Neural progenitor cell (in vitro differentiated cells): ENCODE data around the gene HS3ST4.

Source experiments
- EZH2 ChIP-seq: fragments of 200-600 bp; sonication (generic); IDR thresholded peaks from 2 replicates; pipeline ENCODE4 v1.6.1; 2017; ENCODE audit warnings: antibody characterized with exemption, mild to moderate bottlenecking, moderate library complexity
- TF ChIP-seq, protein P1 (sequence below): fragments of 200-600 bp; sonication (generic); IDR thresholded peaks from 2 replicates; pipeline ENCODE4 v1.5.1; 2017; ENCODE audit warnings: antibody characterized with exemption, mild to moderate bottlenecking

DNA sequence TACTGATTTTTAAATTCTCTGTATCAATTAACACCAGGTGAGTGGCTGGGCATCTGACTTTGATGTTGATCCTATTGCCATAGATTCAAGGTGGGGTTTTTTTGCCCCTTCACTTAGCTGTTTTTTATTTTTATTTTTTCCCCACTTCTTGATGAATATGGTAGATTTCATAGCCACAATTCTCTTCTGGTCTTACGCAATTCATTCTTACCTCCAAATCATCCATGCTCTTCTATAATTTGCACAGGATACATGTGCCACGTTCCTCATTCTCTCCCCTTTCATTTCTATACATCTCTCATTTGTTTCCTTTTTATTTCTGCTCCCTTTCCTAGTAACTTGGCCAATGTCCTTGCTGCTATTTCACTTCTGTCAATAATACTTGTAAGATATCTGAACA, 14.9 kb upstream of the HS3ST4 start:
- TF ChIP-seq, protein P1, sequence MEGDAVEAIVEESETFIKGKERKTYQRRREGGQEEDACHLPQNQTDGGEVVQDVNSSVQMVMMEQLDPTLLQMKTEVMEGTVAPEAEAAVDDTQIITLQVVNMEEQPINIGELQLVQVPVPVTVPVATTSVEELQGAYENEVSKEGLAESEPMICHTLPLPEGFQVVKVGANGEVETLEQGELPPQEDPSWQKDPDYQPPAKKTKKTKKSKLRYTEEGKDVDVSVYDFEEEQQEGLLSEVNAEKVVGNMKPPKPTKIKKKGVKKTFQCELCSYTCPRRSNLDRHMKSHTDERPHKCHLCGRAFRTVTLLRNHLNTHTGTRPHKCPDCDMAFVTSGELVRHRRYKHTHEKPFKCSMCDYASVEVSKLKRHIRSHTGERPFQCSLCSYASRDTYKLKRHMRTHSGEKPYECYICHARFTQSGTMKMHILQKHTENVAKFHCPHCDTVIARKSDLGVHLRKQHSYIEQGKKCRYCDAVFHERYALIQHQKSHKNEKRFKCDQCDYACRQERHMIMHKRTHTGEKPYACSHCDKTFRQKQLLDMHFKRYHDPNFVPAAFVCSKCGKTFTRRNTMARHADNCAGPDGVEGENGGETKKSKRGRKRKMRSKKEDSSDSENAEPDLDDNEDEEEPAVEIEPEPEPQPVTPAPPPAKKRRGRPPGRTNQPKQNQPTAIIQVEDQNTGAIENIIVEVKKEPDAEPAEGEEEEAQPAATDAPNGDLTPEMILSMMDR = no peak
- no peak for TF ChIP-seq EZH2
